ENCODE results near the gene RFPL1. TPM values are rescaled to one million over a fixed set of nuclear protein-coding genes. Genes with fewer than 3 reads are reported as not detected.

Gene RFPL1
- total RNA-seq, 6 experiments from 2014 or later = not detected

- no peak overlapping the region for H3K4me3 Mint-ChIP-seq
- H3K36me3 Mint-ChIP-seq (ENCODE audit: low read depth) = no peaks in the 10 kb centered on the region
- no peaks in the 10 kb centered on the region for H3K9me3 Mint-ChIP-seq
- peaks cover 32% of the 10 kb centered on the region for H3K27me3 Mint-ChIP-seq (ENCODE audit: insufficient read depth)
- H3K27ac Mint-ChIP-seq = no peak overlapping the region
- DNase-seq = no peak
- H3K4me1 Mint-ChIP-seq (ENCODE audit: low read depth) = peaks cover 4% of the 10 kb centered on the region; the same call in 1 of the 2 replicates
- TF ChIP-seq CTCF (IDR thresholded peaks at IDR 0.05) = no peak
Measured at GRCh38 chr22:29426476-29426875, 11.9 kb upstream of the RFPL1 start.

DNA sequence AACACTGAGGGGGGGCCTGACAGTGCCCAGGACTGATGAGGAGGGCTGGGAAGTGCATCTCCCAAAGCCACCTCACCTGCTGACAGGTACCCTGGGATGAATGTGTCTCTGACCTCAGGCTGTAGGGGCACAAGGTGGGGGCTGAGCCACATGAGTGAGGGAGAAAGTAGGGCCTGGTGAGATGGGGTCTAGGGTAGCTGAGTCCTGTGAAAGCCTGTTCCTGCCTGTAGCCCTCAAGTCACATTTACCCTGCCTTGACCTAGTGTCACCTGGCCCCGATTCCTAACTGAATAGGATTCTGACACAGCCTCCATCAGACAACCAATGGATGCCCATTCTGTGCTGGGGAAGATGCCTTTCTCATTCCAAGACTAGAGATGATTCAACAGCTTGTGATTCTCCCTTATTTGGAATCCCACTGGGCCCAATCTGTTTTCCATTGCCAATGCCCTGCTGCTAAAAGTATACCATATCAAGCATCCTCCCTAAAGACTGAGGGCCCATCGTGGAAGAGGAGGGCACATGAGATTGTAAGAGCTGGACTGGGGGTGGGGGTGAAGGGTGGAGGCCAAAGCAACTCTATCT is 11.1 kb upstream of the RFPL1 start:
- Mint-ChIP-seq H3K36me3 (ENCODE audit: low read depth) (no peaks in the 10 kb centered on the region), H3K9me3 (no peaks in the 10 kb centered on the region), H3K27ac (no peak overlapping the region), H3K4me1 (ENCODE audit: low read depth) (peaks cover 4% of the 10 kb centered on the region; the same call in 1 of the 2 replicates), H3K4me3 (no peak overlapping the region), H3K27me3 (ENCODE audit: insufficient read depth) (peaks cover 35% of the 10 kb centered on the region)
- TF ChIP-seq CTCF (IDR thresholded peaks at IDR 0.05) = no peak; the same call in 1 of the 2 replicates
- DNase-seq = no peak

- H3K27me3 Mint-ChIP-seq (ENCODE audit: insufficient read depth) = peaks cover 50% of the 10 kb centered on the region
- H3K9me3 Mint-ChIP-seq = no peaks in the 10 kb centered on the region
- H3K4me3 Mint-ChIP-seq = no peak overlapping the region
- no peak overlapping the region for H3K27ac Mint-ChIP-seq
- H3K36me3 Mint-ChIP-seq (ENCODE audit: low read depth) = no peaks in the 10 kb centered on the region
- TF ChIP-seq CTCF (IDR thresholded peaks at IDR 0.05) = no peak
- no peak for DNase-seq
- H3K4me1 Mint-ChIP-seq (ENCODE audit: low read depth) = peaks cover 4% of the 10 kb centered on the region; the same call in 1 of the 2 replicates
Measured at GRCh38 chr22:29431986-29432385, 6.4 kb upstream of the RFPL1 start.

DNA sequence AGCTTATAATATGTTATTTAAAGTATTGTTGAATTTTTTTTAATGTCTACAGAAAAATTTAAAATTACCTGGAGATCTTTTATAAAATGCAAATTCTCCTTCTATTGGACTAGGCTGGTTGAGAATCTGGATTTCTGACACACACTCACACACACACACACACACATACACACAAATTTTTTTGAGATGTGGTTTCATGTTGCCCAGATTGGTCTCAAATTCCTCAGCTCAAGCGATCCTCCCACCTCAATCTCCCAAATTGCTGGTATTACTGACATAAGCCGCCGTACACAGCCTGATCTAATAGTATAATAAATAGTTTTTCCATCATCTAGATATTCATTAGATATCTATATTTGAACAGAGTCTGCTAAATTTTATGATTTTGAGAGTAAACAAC is 4.5 kb upstream of the RFPL1 start:
- H3K9me3 Mint-ChIP-seq = no peaks in the 10 kb centered on the region
- no peak for TF ChIP-seq CTCF (IDR thresholded peaks at IDR 0.05)
- H3K27ac Mint-ChIP-seq = no peak overlapping the region
- H3K4me3 Mint-ChIP-seq = no peak overlapping the region
- DNase-seq = no peak
- no peaks in the 10 kb centered on the region for H3K4me1 Mint-ChIP-seq (ENCODE audit: low read depth)
- H3K27me3 Mint-ChIP-seq (ENCODE audit: insufficient read depth) = peaks cover 58% of the 10 kb centered on the region
- H3K36me3 Mint-ChIP-seq (ENCODE audit: low read depth) = no peaks in the 10 kb centered on the region

- Mint-ChIP-seq H3K36me3 (ENCODE audit: low read depth) (no peaks in the 10 kb centered on the region), H3K27me3 (ENCODE audit: insufficient read depth) (peaks cover 57% of the 10 kb centered on the region), H3K4me3 (no peak overlapping the region), H3K27ac (no peak overlapping the region), H3K4me1 (ENCODE audit: low read depth) (no peaks in the 10 kb centered on the region), H3K9me3 (no peaks in the 10 kb centered on the region)
- DNase-seq = no peak
- no peak for TF ChIP-seq CTCF (IDR thresholded peaks at IDR 0.05)
Measured at GRCh38 chr22:29434288-29434687, 4.1 kb upstream of the RFPL1 start.
